Gastroesophageal sphincter (tissue), 4 donors: ENCODE measurements around the gene KMT2C. TPM values are rescaled to one million over a fixed set of nuclear protein-coding genes. Genes with fewer than 3 reads are reported as not detected.
"Not testable (repeated sequence)": the region's sequence is repeated elsewhere in the genome, so short reads cannot be mapped to it uniquely, and the experiment has no call there.

Experiments
- ATAC-seq: fragments of 150-250 bp; one replicate; pipeline ENCODE4 v1.9.1; 2016; ENCODE audit warnings: mild to moderate bottlenecking, moderate library complexity
- H3K27ac ChIP-seq, 4 donors: fragments of 200-600 bp; sonication (generic) in 3 of 4; 1 replicate in 3 of 4; 2 replicates in 1 of 4; pipeline ENCODE4 v1.5.1; 2016 to 2019
- H3K27me3 ChIP-seq: fragments of 200-600 bp; sonication (generic); one replicate; pipeline ENCODE4 v1.5.1; 2019
- H3K36me3 ChIP-seq, 2 donors: fragments of 200-600 bp; sonication (generic); one replicate each; pipeline ENCODE4 v1.5.1; 2019; ENCODE audit warnings: control low read depth in 1 of 2
- H3K4me1 ChIP-seq, 3 donors: fragments of 200-600 bp; sonication (generic); 1 replicate in 2 of 3; 2 replicates in 1 of 3; pipeline ENCODE4 v1.5.1; 2016 to 2019; ENCODE audit warnings: control low read depth in 2 of 3
- H3K4me3 ChIP-seq, 2 donors: fragments of 200-600 bp; sonication (generic); one replicate each; pipeline ENCODE4 v1.5.1; 2019; ENCODE audit warnings: mild to moderate bottlenecking in 1 of 2, moderate library complexity in 1 of 2
- H3K9me3 ChIP-seq, 3 donors: fragments of 200-600 bp; sonication (generic); one replicate each; pipeline ENCODE4 v1.5.1; 2017 to 2019; ENCODE audit warnings: control low read depth in 2 of 3
- EP300 ChIP-seq: sonication (generic); formaldehyde crosslinking; IDR thresholded peaks from one replicate; pipeline ENCODE4 v1.6.1; 2017; ENCODE audit warnings: antibody characterized with exemption, mild to moderate bottlenecking
- POLR2A ChIP-seq, 2 donors: fragments of 450-650 bp; IDR thresholded peaks; one replicate each; pipeline ENCODE4 v1.6.1; 2017; ENCODE audit warnings: antibody characterized with exemption in 2 of 2, mild to moderate bottlenecking in 2 of 2, moderate library complexity in 1 of 2
- POLR2AphosphoS5 ChIP-seq: sonication (generic); formaldehyde crosslinking; IDR thresholded peaks from one replicate; pipeline ENCODE4 v1.6.1; 2017; ENCODE audit warnings: antibody characterized with exemption
- WGBS, 2 donors: methylation state at CpG; one replicate each; pipeline ENCODE4 v1.1.5; 2018; ENCODE audit warnings: low coverage in 1 of 2; 5-methylcytosine and 5-hydroxymethylcytosine counted together
- total RNA-seq, 4 donors: library from RNA; depleted of rRNA; stranded (reverse); fragments of >200 nt; gene quantifications; one replicate each; pipeline ENCODE4 v1.1.0, GENCODE V29; 2016
- TF ChIP-seq, protein P1 (sequence below), 4 experiments: fragments of 200-600 bp in 2 of 4; fragments of 450-650 bp in 2 of 4; sonication (generic) in 1 of 4; IDR thresholded peaks; one replicate each; pipeline ENCODE4 v1.5.1; 2017 to 2019; ENCODE audit warnings: antibody characterized with exemption in 4 of 4, mild to moderate bottlenecking in 2 of 4, moderate library complexity in 2 of 4

KMT2C gene
- total RNA-seq, 4 donors from 2014 or later = 63.0 to 84.8 (median 75.5) TPM

DNA sequence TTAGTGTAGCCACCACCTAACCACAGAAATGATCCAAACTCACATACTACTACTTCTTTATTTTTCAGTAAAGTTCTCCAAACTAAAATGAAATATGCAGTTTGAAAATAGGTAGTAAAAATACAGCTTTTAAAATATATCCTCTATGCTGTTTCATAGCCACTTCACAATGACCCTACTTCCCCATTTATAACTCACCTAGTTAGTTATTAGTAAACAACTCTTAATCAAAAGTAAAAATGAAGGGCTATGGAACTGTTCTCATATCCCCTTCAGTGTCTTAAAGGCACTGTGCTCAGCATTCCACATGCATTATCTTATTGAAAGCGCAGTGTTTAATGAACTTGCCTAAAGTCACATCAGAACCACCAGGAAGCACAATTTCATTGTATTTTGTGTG, 43.5 kb downstream of the KMT2C start:
- peaks cover 0 to 40% (median 0%) of the 10 kb centered on the region in 3 donors for H3K4me1 ChIP-seq
- no peak for TF ChIP-seq EP300
- no peak for TF ChIP-seq POLR2A (IDR thresholded peaks at IDR 0.05)
- no peak for TF ChIP-seq POLR2AphosphoS5
- TF ChIP-seq, protein P1, sequence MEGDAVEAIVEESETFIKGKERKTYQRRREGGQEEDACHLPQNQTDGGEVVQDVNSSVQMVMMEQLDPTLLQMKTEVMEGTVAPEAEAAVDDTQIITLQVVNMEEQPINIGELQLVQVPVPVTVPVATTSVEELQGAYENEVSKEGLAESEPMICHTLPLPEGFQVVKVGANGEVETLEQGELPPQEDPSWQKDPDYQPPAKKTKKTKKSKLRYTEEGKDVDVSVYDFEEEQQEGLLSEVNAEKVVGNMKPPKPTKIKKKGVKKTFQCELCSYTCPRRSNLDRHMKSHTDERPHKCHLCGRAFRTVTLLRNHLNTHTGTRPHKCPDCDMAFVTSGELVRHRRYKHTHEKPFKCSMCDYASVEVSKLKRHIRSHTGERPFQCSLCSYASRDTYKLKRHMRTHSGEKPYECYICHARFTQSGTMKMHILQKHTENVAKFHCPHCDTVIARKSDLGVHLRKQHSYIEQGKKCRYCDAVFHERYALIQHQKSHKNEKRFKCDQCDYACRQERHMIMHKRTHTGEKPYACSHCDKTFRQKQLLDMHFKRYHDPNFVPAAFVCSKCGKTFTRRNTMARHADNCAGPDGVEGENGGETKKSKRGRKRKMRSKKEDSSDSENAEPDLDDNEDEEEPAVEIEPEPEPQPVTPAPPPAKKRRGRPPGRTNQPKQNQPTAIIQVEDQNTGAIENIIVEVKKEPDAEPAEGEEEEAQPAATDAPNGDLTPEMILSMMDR (IDR thresholded peaks at IDR 0.05) = no peak
- H3K36me3 ChIP-seq = no peaks in the 10 kb centered on the region

DNA sequence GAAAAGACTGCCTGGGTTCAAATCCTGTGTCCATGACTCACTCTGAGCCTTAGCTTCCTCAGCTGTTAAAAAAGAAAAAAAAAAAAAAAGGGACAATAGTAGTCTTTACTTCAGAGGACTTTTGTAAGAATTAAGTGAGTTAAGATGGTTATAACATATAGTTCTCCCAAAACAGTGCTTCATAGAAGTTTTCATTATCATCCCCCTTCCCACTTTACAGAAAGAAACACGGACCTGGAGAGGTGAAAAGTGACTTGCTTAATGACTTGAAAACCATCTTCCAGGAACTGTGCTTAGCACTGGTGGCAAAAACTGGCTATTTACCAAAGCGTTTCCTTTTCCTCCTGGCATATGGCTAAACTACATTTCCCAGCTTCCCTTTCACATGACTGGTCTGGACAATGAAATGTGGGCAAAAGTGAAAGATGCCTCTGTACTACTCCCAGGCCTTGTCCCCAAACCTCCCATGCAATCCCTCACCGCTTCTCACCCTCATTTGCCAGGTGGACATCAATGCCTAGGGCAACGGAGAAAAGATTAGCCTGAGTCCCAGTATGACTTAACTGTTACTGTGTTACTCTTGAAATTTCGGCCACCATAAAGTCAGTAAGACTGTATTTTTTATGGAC, 49.6 kb downstream of the KMT2C start:
- not testable (repeated sequence) for H3K36me3 ChIP-seq, H3K27ac ChIP-seq, H3K4me3 ChIP-seq, H3K27me3 ChIP-seq, H3K9me3 ChIP-seq
- peaks cover 3 to 49% (median 15%) of the 10 kb centered on the region in 3 donors for H3K4me1 ChIP-seq
- WGBS, 2 donors = 50 to 53% methylated on average over 5 of the region's 5 CpGs
- peak; percentile 46 for ATAC-seq

More for the DNA sequence above, 43.5 kb downstream of the KMT2C start:
- WGBS, 2 donors = 50 to 100% methylated on average over 1 of the region's 1 CpG
- Histone ChIP-seq H3K9me3 (no peaks in the 10 kb centered on the region), H3K27me3 (no peaks in the 10 kb centered on the region), H3K27ac (no peak overlapping the region), H3K4me3 (no peak overlapping the region)
- ATAC-seq = no peak

DNA sequence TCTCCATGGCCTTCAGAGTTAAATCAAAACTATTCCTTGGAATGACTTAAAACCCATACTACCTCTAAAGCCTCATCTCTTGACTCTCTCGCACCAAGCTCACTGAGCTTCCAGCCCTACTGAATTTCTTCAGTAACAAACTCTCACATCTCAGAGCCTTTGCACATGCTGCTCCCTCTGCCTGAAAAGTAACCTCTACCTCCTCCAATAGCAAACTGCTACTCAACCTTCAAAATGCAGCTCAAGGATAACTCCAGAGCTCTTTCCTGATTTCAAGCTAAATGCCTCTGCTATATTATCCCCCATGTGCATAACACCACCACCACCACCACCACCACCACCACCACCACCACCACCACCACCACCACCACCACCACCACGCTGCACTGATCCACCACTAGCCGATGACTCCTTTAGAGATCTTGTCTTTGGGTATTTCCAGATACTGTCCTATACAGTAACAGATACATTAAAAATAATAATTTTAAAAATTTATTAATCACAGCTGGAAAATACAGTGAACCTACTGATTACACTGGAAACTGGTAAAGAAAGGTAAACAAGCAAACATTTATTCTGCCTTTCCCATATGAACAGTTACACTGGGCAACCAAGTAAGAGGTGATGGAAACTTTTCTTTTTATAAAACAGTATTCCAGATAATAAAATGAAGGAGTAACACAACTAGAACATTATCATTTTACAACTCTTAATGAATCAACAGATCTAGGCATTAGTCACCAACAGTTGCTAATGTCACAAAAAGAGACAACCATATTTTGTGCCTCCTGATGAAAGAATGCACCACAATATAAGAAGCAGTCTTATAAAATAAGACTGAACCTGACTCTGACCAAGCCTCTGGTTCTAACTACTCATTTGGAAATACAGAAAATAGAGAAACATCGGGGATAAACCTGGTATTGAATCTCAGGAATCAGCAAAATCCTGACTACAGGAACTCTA, 51.3 kb downstream of the KMT2C start:
- H3K27ac ChIP-seq, H3K4me3 ChIP-seq, H3K36me3 ChIP-seq, ATAC-seq, H3K27me3 ChIP-seq, H3K9me3 ChIP-seq: not testable (repeated sequence)
- WGBS, 2 donors = 57 to 69% methylated on average over 4 of the region's 4 CpGs
- H3K4me1 ChIP-seq = peaks cover 3 to 51% (median 18%) of the 10 kb centered on the region in 3 donors

DNA sequence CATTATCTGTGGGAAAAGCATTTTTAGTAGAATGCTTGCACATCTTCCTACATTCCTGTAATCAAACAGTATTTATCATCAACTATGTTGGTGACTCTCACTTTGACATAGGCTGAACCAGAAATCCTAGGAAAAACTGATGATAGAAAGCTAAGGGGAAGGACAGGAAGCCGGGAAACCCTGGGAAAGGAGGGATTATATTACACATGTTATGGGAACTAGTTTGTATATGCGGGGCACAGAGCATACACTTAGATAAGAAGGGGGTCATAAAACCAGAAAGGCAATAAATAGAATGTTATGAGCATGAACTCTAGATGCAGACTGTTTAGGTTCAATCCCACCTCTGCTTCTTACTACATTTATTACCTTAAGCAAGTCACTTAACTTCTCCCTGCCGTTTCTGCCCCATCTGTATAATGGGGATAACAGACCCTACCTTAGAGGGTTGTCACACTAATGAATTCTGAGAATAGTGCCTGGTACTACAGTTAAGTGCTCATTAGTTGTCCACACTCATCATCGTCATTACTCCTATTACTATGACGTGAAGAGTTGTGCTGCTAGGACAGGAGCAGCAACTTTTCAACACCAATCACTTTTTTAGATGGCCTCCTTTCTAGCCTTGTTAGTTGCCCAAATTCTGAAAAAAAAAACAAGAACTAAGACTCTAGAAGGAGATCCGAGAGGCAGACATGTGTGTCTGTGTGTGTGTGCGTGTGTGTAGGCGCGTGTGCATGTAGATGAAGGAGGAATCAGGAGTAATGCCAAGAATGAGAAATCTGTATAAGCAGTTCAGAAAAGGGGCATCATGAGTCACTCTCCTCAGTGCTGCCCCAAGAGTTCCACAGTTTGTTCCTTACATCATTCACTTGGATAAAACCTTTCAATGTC, 52.2 kb downstream of the KMT2C start:
- Histone ChIP-seq H3K27ac (no peak overlapping the region), H3K27me3 (no peaks in the 10 kb centered on the region), H3K4me3 (no peak overlapping the region), H3K4me1 (peaks cover 3 to 56% (median 18%) of the 10 kb centered on the region in 3 donors), H3K36me3 (no peaks in the 10 kb centered on the region), H3K9me3 (no peaks in the 10 kb centered on the region)
- TF ChIP-seq POLR2AphosphoS5 = no peak
- TF ChIP-seq EP300 = no peak
- TF ChIP-seq, protein P1 (IDR thresholded peaks at IDR 0.05) = no peak
- no peak for TF ChIP-seq POLR2A (IDR thresholded peaks at IDR 0.05)
- 54 to 63% methylated on average over 5 to 9 of the region's 9 CpGs for WGBS, 2 donors
- no peak for ATAC-seq

DNA sequence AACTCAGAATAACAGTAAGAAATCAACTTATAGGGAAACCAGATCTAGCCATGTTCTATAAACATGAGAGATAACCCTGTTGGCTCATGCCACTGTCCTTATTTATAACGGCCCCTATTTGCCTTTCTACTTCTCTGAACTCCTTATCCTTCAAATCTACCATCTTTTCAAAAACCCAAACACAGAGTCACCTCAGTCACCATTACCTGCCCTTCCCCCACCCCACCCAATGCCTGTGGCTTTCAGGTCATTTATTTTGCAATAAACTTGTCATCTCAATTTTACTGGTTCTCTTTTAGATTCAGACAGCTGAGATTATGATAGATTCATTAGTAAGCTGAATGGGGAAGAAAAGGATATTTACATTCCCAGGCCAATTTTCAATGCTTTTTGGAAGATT, 53.6 kb downstream of the KMT2C start:
- H3K9me3 ChIP-seq = peaks cover 0 to 2% (median 0%) of the 10 kb centered on the region in 3 donors
- no peak for ATAC-seq
- TF ChIP-seq, protein P1 (IDR thresholded peaks at IDR 0.05) = no peak
- TF ChIP-seq EP300 (no peak), POLR2AphosphoS5 (no peak), POLR2A (IDR thresholded peaks at IDR 0.05) (no peak)
- H3K36me3 ChIP-seq = no peaks in the 10 kb centered on the region
- H3K27ac ChIP-seq = no peak overlapping the region
- no peak overlapping the region for H3K4me3 ChIP-seq
- WGBS, 2 donors = 18 to 21% methylated on average over 1 of the region's 1 CpG
- peaks cover 3 to 56% (median 18%) of the 10 kb centered on the region in 3 donors for H3K4me1 ChIP-seq
- H3K27me3 ChIP-seq = no peaks in the 10 kb centered on the region

DNA sequence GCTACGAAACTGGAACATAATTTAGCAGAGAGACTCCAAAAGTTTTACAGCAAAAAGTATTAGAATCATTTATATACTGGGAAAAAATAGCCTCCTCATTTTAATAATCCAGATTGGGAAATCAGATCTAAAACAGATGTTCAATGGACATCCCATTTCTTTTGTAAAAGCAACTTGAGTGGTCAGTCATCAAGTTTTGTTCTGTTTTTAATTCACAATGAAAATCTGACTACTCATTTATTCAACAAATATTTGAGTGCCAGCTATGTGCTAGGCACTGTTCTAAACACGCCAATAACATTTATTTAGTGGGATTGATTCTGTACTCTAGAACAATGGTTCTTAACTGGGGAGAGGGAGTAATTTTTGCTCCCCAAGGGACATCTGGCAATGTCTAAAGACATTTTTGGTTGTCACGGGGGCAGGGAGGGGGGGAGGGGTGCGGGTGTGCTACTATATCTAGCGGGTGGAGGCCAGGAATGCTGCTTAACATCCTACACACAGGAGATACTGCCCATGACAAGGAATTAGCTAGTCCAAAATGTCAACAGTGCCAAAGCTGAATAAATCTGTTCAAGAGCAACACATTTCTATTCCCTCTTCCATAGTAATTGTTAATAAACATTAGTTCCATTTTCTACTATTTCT, 54.7 kb downstream of the KMT2C start:
- H3K4me3 ChIP-seq, H3K27me3 ChIP-seq, H3K36me3 ChIP-seq, H3K9me3 ChIP-seq, H3K27ac ChIP-seq, ATAC-seq: not testable (repeated sequence)
- peaks cover 3 to 56% (median 18%) of the 10 kb centered on the region in 3 donors for H3K4me1 ChIP-seq
- WGBS, 2 donors = 36 to 61% methylated on average over 3 to 5 of the region's 5 CpGs

DNA sequence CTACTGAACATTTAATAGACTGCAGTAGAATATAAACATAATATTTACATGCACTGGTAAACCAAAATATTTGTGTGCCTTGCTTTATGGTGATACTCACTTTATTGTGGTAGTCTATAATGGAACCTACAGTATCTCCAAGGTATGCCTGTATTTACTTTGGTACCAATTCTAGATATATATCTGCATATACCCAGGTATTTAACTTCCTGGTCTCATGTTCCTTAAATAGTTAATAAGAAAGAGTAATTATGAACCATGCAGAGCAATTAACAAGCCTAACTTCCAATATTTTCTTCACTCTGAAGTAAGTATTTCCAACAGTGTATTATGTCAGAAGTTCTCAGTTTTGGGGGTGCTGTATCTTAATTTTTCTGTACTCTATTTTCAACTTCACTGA, 57.3 kb downstream of the KMT2C start:
- H3K9me3 ChIP-seq, H3K4me3 ChIP-seq, ATAC-seq: not testable (repeated sequence)

DNA sequence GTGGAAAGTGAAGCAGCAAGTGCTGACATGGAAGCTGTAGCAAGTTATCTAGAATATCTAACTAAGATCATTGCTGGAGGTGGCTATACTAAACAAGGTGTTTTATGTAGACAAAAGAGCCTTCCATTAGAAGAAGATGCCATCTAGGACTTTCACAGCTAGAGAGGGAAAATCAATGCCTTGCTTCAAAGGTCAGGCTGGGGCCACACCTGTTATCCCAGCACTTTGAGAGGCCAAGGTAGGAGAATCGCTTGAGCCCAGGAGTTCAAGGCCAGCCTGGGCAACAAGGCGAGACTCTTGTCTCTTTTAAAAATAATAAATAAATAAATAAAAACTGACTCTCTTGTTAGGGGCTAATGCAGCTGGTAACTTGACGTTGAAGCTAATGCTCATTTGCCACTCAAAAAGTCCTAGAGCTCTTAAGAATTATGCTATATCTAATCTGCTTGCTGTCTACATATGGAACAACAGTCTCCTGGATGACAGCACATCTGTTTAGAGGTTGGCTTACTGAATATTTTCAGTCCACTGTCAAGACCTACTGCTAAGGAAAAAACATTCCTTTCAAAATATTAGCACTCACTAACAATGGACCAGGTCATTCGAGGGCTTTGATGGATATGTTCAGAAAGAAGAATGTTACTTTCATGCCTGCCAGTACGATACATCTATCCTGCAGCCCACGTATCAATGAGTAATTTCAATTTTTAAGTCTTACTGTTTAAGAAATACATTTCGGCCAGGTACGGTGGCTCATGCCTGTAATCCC, 58.9 kb downstream of the KMT2C start:
- 89 to 95% methylated on average over 6 to 8 of the region's 8 CpGs for WGBS, 2 donors
- not testable (repeated sequence) for H3K36me3 ChIP-seq, H3K27ac ChIP-seq, H3K27me3 ChIP-seq, H3K4me3 ChIP-seq, H3K9me3 ChIP-seq, ATAC-seq
- H3K4me1 ChIP-seq = peaks cover 0 to 24% (median 9%) of the 10 kb centered on the region in 3 donors

More for the DNA sequence above, 57.3 kb downstream of the KMT2C start:
- H3K27ac ChIP-seq, H3K36me3 ChIP-seq, H3K27me3 ChIP-seq: not testable (repeated sequence)
- peaks cover 3 to 39% (median 18%) of the 10 kb centered on the region in 3 donors for H3K4me1 ChIP-seq
